ENCODE data around the gene CDC40. TPM values are rescaled to one million over a fixed set of nuclear protein-coding genes. Genes with fewer than 3 reads are reported as not detected.

CDC40 gene
- total and polyA plus RNA-seq, 12 donors = 5.7 to 20.5 (median 15.3) TPM

DNA sequence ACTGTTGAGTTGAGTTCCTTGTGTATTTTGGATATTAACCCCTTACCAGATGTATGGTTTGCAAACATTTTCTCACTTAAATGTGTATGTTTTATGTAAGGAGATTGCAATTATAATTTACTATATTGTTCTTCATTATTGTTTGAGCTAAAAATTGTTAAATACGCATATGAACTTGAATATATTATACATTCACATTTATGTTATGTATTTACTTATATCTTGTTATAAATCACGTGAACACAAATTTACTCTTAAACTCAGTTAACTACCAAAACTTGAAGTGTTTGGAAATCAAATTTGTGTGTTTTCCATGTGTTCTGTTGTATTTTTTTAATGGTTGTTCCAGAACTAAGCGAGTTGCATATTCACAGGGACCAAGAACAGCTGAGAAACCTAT, 18.3 kb downstream of the CDC40 start:
- DNase-seq (no peak), ATAC-seq (no peak)
- no peaks in the 10 kb centered on the region for H3K9me3 ChIP-seq
- WGBS, 2 donors = 99% methylated on average over 3 of the region's 3 CpGs
- peaks cover 0 to 6% (median 0%) of the 10 kb centered on the region in 9 donors for H3K4me1 ChIP-seq
- intact Hi-C loops (cut with DNase I) = no loop called here
- no peaks in the 10 kb centered on the region for H3K27me3 ChIP-seq
- no peak overlapping the region for H3K27ac ChIP-seq
- no peak overlapping the region for H3K4me3 ChIP-seq
- TF ChIP-seq, protein P1, sequence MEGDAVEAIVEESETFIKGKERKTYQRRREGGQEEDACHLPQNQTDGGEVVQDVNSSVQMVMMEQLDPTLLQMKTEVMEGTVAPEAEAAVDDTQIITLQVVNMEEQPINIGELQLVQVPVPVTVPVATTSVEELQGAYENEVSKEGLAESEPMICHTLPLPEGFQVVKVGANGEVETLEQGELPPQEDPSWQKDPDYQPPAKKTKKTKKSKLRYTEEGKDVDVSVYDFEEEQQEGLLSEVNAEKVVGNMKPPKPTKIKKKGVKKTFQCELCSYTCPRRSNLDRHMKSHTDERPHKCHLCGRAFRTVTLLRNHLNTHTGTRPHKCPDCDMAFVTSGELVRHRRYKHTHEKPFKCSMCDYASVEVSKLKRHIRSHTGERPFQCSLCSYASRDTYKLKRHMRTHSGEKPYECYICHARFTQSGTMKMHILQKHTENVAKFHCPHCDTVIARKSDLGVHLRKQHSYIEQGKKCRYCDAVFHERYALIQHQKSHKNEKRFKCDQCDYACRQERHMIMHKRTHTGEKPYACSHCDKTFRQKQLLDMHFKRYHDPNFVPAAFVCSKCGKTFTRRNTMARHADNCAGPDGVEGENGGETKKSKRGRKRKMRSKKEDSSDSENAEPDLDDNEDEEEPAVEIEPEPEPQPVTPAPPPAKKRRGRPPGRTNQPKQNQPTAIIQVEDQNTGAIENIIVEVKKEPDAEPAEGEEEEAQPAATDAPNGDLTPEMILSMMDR (IDR thresholded peaks at IDR 0.05) = no peak
- peaks cover 0 to 22% (median 8%) of the 10 kb centered on the region in 9 donors for H3K36me3 ChIP-seq

DNA sequence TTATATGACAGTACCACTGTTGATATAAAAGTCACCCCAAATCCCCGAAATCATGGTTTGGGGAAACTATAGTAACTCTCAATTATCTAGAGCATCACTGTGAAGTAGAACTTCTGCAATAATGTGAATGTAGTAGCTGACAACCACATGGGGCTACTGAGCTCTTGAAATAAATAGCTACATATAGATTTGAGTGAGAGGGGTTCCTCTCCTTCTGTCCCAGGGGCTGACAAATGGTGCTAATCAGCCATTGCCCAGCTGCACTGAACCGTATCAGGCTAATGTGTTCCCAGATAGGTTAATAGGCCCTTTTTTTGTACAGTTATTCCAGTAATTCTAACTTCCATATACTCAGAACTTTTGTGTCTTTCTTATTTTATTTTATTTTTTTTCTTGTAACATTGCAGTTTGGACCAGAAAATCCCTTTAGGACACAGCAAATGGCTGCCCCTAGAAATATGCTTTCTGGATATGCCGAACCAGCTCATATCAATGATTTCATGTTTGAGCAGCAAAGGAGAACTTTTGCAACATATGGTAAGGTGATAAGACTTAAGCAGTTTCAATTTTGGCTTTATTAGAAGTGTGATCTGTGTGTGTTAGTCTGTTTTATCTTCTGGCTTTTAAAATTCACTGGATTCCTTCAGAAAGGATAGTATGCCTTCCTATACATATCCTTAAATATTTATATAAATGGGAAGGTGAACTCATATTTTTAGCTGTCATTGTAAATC, 21.1 kb downstream of the CDC40 start:
- no peaks in the 10 kb centered on the region for H3K9me3 ChIP-seq
- WGBS, 2 donors = 91 to 95% methylated on average over 3 of the region's 3 CpGs
- H3K36me3 ChIP-seq = peaks cover 0 to 11% (median 0%) of the 10 kb centered on the region in 9 donors
- DNase-seq (no peak), ATAC-seq (no peak)
- peaks cover 0 to 6% (median 0%) of the 10 kb centered on the region in 9 donors for H3K4me1 ChIP-seq
- H3K27me3 ChIP-seq = no peaks in the 10 kb centered on the region
- no peak overlapping the region for H3K27ac ChIP-seq
- intact Hi-C loops (cut with DNase I) = no loop called here
- no peak overlapping the region for H3K4me3 ChIP-seq
- TF ChIP-seq, protein P1 (IDR thresholded peaks at IDR 0.05) = no peak

GRCh38 chr6:110207652-110208051, 27.4 kb downstream of the CDC40 start:
- ATAC-seq = no peak
- Histone ChIP-seq H3K4me3 (no peak overlapping the region), H3K9me3 (no peaks in the 10 kb centered on the region), H3K27me3 (no peaks in the 10 kb centered on the region), H3K36me3 (peaks cover 0 to 65% (median 17%) of the 10 kb centered on the region in 9 donors), H3K4me1 (no peaks in the 10 kb centered on the region), H3K27ac (no peak overlapping the region)
- DNase-seq = no peak
- WGBS, 2 donors = 97 to 98% methylated on average over 3 of the region's 3 CpGs
- TF ChIP-seq, protein P1 (IDR thresholded peaks at IDR 0.05) = no peak
- intact Hi-C loops (cut with DNase I) = no loop called here

DNA sequence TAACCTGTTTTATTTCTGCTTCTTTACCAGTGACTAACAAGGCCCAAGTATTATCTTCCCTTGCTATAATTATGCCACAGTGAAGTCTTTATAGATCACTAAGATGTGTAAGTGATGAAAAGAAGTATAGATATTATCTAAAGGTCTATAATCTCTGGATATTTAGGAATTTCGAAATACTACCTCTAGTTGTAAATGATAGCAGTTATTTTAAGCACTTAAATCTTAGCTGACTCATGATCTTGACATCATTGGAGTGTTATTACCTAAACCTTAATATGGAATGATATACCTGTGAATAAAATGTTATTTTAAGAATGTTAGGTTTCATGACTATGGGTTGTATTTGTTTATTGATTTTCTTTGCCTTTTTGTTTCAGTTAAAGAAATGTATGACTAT, 31.5 kb downstream of the CDC40 start:
- H3K27me3 ChIP-seq = no peaks in the 10 kb centered on the region
- H3K4me1 ChIP-seq = no peaks in the 10 kb centered on the region
- peaks cover 0 to 96% (median 35%) of the 10 kb centered on the region in 9 donors for H3K36me3 ChIP-seq
- ATAC-seq = no peak
- H3K27ac ChIP-seq = no peak overlapping the region
- no peak overlapping the region for H3K4me3 ChIP-seq
- WGBS, 2 donors = 98 to 99% methylated on average over 1 of the region's 1 CpG
- intact Hi-C loops (cut with DNase I) = no loop called here
- no peaks in the 10 kb centered on the region for H3K9me3 ChIP-seq
- DNase-seq = no peak
- TF ChIP-seq, protein P1 (IDR thresholded peaks at IDR 0.05) = no peak
